Smooth muscle cell (in vitro differentiated cells): ENCODE results near the gene NUDT12. TPM values are rescaled to one million over a fixed set of nuclear protein-coding genes. Genes with fewer than 3 reads are reported as not detected.
A peak's percentile ranks its signal among the peaks of the same experiment; 100 is the strongest.

Experiments used
- DNase-seq: peaks from one replicate; lab custom pipeline; 2025; ENCODE audit not compliant: unreplicated experiment; lab: John Stamatoyannopoulos, UW
- H2AFZ ChIP-seq: fragments of 200-600 bp; sonication (generic); 2 replicates; pipeline ENCODE4 v1.6.0; 2016; ENCODE audit warnings: antibody characterized with exemption, low read depth, mild to moderate bottlenecking
- H3F3A ChIP-seq: fragments of 200-600 bp; sonication (generic); 2 replicates; pipeline ENCODE4 v1.6.0; 2017; ENCODE audit warnings: antibody characterized with exemption, low read depth
- H3K27ac ChIP-seq: fragments of 200-600 bp; sonication (generic); 2 replicates; pipeline ENCODE4 v1.5.1; 2016; ENCODE audit warnings: low read depth, mild to moderate bottlenecking
- H3K27me3 ChIP-seq: fragments of 200-600 bp; sonication (generic); 2 replicates; pipeline ENCODE4 v1.6.1; 2016; ENCODE audit warnings: low read depth, mild to moderate bottlenecking
- H3K36me3 ChIP-seq: fragments of 200-600 bp; sonication (generic); 2 replicates; pipeline ENCODE4 v1.5.1; 2016; ENCODE audit warnings: low read depth
- H3K4me1 ChIP-seq: fragments of 200-600 bp; sonication (generic); 2 replicates; pipeline ENCODE4 v1.5.1; 2016; ENCODE audit warnings: low read depth
- H3K4me2 ChIP-seq: fragments of 200-600 bp; sonication (generic); 2 replicates; pipeline ENCODE4 v1.6.0; 2016; ENCODE audit warnings: mild to moderate bottlenecking
- H3K4me3 ChIP-seq: fragments of 200-600 bp; sonication (generic); 2 replicates; pipeline ENCODE4 v1.5.1; 2016; ENCODE audit warnings: mild to moderate bottlenecking
- H3K79me2 ChIP-seq: fragments of 200-600 bp; sonication (generic); 2 replicates; pipeline ENCODE4 v1.6.0; 2016; ENCODE audit warnings: low read depth, mild to moderate bottlenecking
- H3K9ac ChIP-seq: fragments of 200-600 bp; sonication (generic); 2 replicates; pipeline ENCODE4 v1.6.0; 2016; ENCODE audit warnings: low read depth
- H3K9me3 ChIP-seq: fragments of 200-600 bp; sonication (generic); replicated peaks from 2 replicates; pipeline ENCODE4 v1.5.1; 2016; ENCODE audit warnings: low read depth
- H4K20me1 ChIP-seq: fragments of 200-600 bp; sonication (generic); 2 replicates; pipeline ENCODE4 v1.6.0; 2016; ENCODE audit warnings: low read depth
- CTCF ChIP-seq: fragments of 200-600 bp; sonication (generic); IDR thresholded peaks from 2 replicates; pipeline ENCODE4 v1.5.1; 2017; ENCODE audit warnings: borderline replicate concordance, mild to moderate bottlenecking, antibody characterized with exemption; ENCODE audit not compliant: insufficient read depth, poor library complexity, severe bottlenecking
- WGBS: methylation state at CpG from one replicate; pipeline ENCODE4 v1.1.7; 2016; ENCODE audit warnings: low lambda C conversion rate; 5-methylcytosine and 5-hydroxymethylcytosine counted together
- polyA plus RNA-seq: library from polyadenylated mRNA; unstranded; fragments of >200 nt; fragmentation: Nextera tagmentation; extraction: Ambion mirVana; gene quantifications from 2 replicates; pipeline ENCODE4 v1.2.1, GENCODE V29; 2016
- total RNA-seq: library from RNA; depleted of rRNA; stranded (reverse); fragments of >200 nt; gene quantifications from 2 replicates; pipeline ENCODE4 v1.2.3, GENCODE V29; 2014

NUDT12 gene
- total and polyA plus RNA-seq, 2 experiments from 2014 or later = 6.5 to 14.9 TPM

- no peak overlapping the region for H3K4me2 ChIP-seq
- H3K79me2 ChIP-seq = no peaks in the 10 kb centered on the region
- no peak overlapping the region for H3K9ac ChIP-seq
- no peak overlapping the region for H2AFZ ChIP-seq
- no peaks in the 10 kb centered on the region for H3K9me3 ChIP-seq
- H4K20me1 ChIP-seq = no peaks in the 10 kb centered on the region
- no peaks in the 10 kb centered on the region for H3F3A ChIP-seq
- 43% methylated on average over 2 of the region's 2 CpGs for WGBS
- H3K36me3 ChIP-seq = no peaks in the 10 kb centered on the region
- H3K27me3 ChIP-seq = no peaks in the 10 kb centered on the region
- no peaks in the 10 kb centered on the region for H3K4me1 ChIP-seq
- TF ChIP-seq CTCF = peak; percentile 52
- DNase-seq = no peak
- no peak overlapping the region for H3K4me3 ChIP-seq
- H3K27ac ChIP-seq = no peak overlapping the region
Measured at GRCh38 chr5:103582364-103582763, 19.8 kb upstream of the NUDT12 start.

- Histone ChIP-seq H3K27me3 (no peaks in the 10 kb centered on the region), H3K27ac (no peak overlapping the region), H4K20me1 (no peaks in the 10 kb centered on the region), H2AFZ (no peak overlapping the region), H3K9me3 (no peaks in the 10 kb centered on the region), H3K4me3 (no peak overlapping the region), H3K4me1 (no peaks in the 10 kb centered on the region), H3K79me2 (no peaks in the 10 kb centered on the region), H3K4me2 (no peak overlapping the region), H3K36me3 (no peaks in the 10 kb centered on the region), H3K9ac (no peak overlapping the region), H3F3A (no peaks in the 10 kb centered on the region)
- no peak for DNase-seq
- TF ChIP-seq CTCF = no peak
- 49% methylated on average over 3 of the region's 3 CpGs for WGBS
Measured at GRCh38 chr5:103573411-103573810, 10.8 kb upstream of the NUDT12 start.

GRCh38 chr5:103572454-103572853 is 9.9 kb upstream of the NUDT12 start:
- Histone ChIP-seq H4K20me1 (no peaks in the 10 kb centered on the region), H3K9ac (no peak overlapping the region), H3K79me2 (no peaks in the 10 kb centered on the region), H2AFZ (no peak overlapping the region), H3K9me3 (no peaks in the 10 kb centered on the region), H3K27ac (no peak overlapping the region), H3F3A (no peaks in the 10 kb centered on the region), H3K36me3 (no peaks in the 10 kb centered on the region), H3K27me3 (no peaks in the 10 kb centered on the region), H3K4me1 (no peaks in the 10 kb centered on the region), H3K4me3 (no peak overlapping the region), H3K4me2 (no peak overlapping the region)
- DNase-seq = no peak
- WGBS = 89% methylated on average over 5 of the region's 5 CpGs
- TF ChIP-seq CTCF = no peak

- no peaks in the 10 kb centered on the region for H3K79me2 ChIP-seq
- WGBS = 97% methylated on average over 13 of the region's 13 CpGs
Measured at GRCh38 chr5:103571730-103572129, 9.1 kb upstream of the NUDT12 start.

More at GRCh38 chr5:103571730-103572129, 9.1 kb upstream of the NUDT12 start:
- DNase-seq = no peak
- no peak overlapping the region for H3K9ac ChIP-seq
- no peaks in the 10 kb centered on the region for H3K4me1 ChIP-seq
- no peaks in the 10 kb centered on the region for H3K9me3 ChIP-seq
- H3K36me3 ChIP-seq = no peaks in the 10 kb centered on the region
- no peaks in the 10 kb centered on the region for H3K27me3 ChIP-seq
- no peak overlapping the region for H2AFZ ChIP-seq
- no peaks in the 10 kb centered on the region for H3F3A ChIP-seq
- H3K4me2 ChIP-seq = no peak overlapping the region
- H4K20me1 ChIP-seq = no peaks in the 10 kb centered on the region
- TF ChIP-seq CTCF = no peak
- H3K27ac ChIP-seq = no peak overlapping the region
- H3K4me3 ChIP-seq = no peak overlapping the region
